PFSK-1 (cell line): Measurements from ENCODE around the gene SUPT3H.

Experiments used
- FOXP2 ChIP-seq: optimal IDR thresholded peaks from 2 replicates; pipeline ENCODE3; 2011; ENCODE audit warnings: borderline replicate concordance, control low read depth, inconsistent platforms; ENCODE audit not compliant: insufficient read depth; ENCODE audit errors: extremely low read length, extremely low read depth
- POLR2AphosphoS5 ChIP-seq: IDR thresholded peaks from 2 replicates; pipeline ENCODE4 v1.6.1; 2012; ENCODE audit warnings: low read depth, mild to moderate bottlenecking, control low read depth, low read length, moderate library complexity
- SIN3A ChIP-seq: IDR thresholded peaks from 2 replicates; pipeline ENCODE4 v1.6.1; 2012; ENCODE audit warnings: mild to moderate bottlenecking, low read length, moderate library complexity, borderline replicate concordance; ENCODE audit not compliant: insufficient read depth
- TAF1 ChIP-seq: IDR thresholded peaks from 2 replicates; pipeline ENCODE4 v1.6.1; 2012; ENCODE audit warnings: low read length, control low read depth, borderline replicate concordance; ENCODE audit not compliant: insufficient read depth
- TF ChIP-seq, protein P1 (sequence below), 2 experiments: IDR thresholded peaks; 2 replicates each; pipeline versions ENCODE4 v1.6.1 to v1.8.0; 2011 to 2012; ENCODE audit warnings: low read depth in 2 of 2, low read length in 2 of 2, control low read depth in 1 of 2, inconsistent platforms in 1 of 2, mild to moderate bottlenecking in 1 of 2, moderate library complexity in 1 of 2; ENCODE audit not compliant: insufficient read depth in 1 of 2

The SUPT3H gene

DNA sequence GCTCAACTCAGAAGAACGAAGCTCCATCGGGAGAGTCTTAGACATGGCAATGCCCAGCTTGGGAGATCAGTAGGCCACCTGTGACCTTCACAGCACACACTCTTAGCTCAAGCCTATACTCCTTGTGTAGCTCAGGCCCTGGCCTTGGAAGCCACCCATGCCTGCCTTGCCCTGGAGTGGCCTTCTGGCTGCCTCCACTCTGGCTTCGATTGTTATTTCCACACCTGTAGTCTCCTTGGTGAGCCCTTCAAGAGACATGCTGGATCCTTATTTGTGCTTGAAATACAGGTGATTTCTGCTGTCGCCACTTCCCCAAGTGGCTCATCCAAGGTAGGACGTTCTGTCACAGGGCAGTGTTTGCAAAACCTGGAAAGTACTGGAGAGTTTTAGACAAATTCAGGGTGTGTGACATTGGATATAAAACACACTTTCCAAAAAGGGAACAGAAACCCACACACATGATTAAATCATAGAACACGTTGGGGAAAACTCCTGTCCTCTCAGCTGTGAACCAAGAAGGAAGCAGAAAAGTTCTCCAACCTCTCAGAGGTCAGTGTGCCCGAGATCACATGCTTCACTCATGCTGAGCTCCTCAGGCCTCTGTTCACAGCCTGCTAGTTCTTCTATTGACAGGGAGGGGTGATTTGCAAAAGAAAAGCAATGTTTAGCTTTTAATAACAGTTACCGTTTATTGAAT, 598.5 kb downstream of the SUPT3H start:
- TF ChIP-seq FOXP2 = no peak
- TF ChIP-seq, protein P1, sequence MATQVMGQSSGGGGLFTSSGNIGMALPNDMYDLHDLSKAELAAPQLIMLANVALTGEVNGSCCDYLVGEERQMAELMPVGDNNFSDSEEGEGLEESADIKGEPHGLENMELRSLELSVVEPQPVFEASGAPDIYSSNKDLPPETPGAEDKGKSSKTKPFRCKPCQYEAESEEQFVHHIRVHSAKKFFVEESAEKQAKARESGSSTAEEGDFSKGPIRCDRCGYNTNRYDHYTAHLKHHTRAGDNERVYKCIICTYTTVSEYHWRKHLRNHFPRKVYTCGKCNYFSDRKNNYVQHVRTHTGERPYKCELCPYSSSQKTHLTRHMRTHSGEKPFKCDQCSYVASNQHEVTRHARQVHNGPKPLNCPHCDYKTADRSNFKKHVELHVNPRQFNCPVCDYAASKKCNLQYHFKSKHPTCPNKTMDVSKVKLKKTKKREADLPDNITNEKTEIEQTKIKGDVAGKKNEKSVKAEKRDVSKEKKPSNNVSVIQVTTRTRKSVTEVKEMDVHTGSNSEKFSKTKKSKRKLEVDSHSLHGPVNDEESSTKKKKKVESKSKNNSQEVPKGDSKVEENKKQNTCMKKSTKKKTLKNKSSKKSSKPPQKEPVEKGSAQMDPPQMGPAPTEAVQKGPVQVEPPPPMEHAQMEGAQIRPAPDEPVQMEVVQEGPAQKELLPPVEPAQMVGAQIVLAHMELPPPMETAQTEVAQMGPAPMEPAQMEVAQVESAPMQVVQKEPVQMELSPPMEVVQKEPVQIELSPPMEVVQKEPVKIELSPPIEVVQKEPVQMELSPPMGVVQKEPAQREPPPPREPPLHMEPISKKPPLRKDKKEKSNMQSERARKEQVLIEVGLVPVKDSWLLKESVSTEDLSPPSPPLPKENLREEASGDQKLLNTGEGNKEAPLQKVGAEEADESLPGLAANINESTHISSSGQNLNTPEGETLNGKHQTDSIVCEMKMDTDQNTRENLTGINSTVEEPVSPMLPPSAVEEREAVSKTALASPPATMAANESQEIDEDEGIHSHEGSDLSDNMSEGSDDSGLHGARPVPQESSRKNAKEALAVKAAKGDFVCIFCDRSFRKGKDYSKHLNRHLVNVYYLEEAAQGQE (IDR thresholded peaks at IDR 0.05; ENCODE audit: insufficient read depth in 1 of 2, low read depth in 2 of 2, low read length in 2 of 2) = no peak
- TF ChIP-seq TAF1 = no peak
- no peak for TF ChIP-seq SIN3A
- no peak for TF ChIP-seq POLR2AphosphoS5
